CD8-positive, alpha-beta memory T cell (primary cell): ENCODE results near the gene UNC13C. TPM values are rescaled to one million over a fixed set of nuclear protein-coding genes. Genes with fewer than 3 reads are reported as not detected.

Source experiments
- CTCF ChIA-PET: fragments of 350-600 bp; sonication (Branson Sonifier 250); formaldehyde crosslinking; loops from one replicate; lab custom pipeline; 2021; ENCODE audit warnings: antibody characterized with exemption; lab: Charles Lee
- POLR2A ChIA-PET: fragments of 350-600 bp; sonication (Branson Sonifier 250); formaldehyde crosslinking; loops from one replicate; lab custom pipeline; 2021; ENCODE audit warnings: antibody characterized with exemption; lab: Charles Lee
- DNase-seq, 5 donors: peaks; one replicate each; pipeline versions ENCODE4 v3.0.0 to v3.0.0-alpha.2; 2020 to 2022; ENCODE audit warnings: mixed read lengths in 1 of 5
- H3K27ac ChIP-seq: one replicate; pipeline ENCODE4 v1.7.0; 2013; ENCODE audit warnings: low read depth, mild to moderate bottlenecking, low read length, moderate library complexity
- H3K27me3 ChIP-seq: 2 replicates; pipeline ENCODE4 v1.7.0; 2013; ENCODE audit warnings: low read length, mild to moderate bottlenecking; ENCODE audit not compliant: insufficient read depth, poor library complexity, severe bottlenecking
- H3K36me3 ChIP-seq: 2 replicates; pipeline ENCODE4 v1.7.0; 2013; ENCODE audit warnings: mild to moderate bottlenecking, low read length, moderate library complexity; ENCODE audit not compliant: insufficient read depth
- H3K4me1 ChIP-seq: 2 replicates; pipeline ENCODE4 v1.7.0; 2013; ENCODE audit warnings: mild to moderate bottlenecking, low read length, moderate library complexity; ENCODE audit not compliant: insufficient read depth
- H3K4me3 ChIP-seq: 2 replicates; pipeline ENCODE4 v1.7.0; 2013; ENCODE audit warnings: mild to moderate bottlenecking, low read length
- H3K9me3 ChIP-seq: 2 replicates; pipeline ENCODE4 v1.7.0; 2013; ENCODE audit warnings: mild to moderate bottlenecking, low read length
- H3K27ac Mint-ChIP-seq, 8 donors: one replicate each; pipeline ENCODE4 v1.8.0; 2020 to 2021; ENCODE audit warnings: mixed read lengths in 8 of 8, mild to moderate bottlenecking in 6 of 8, inconsistent platforms in 3 of 8, moderate library complexity in 3 of 8
- H3K27me3 Mint-ChIP-seq, 2 donors: one replicate each; pipeline ENCODE4 v1.8.0; 2020 to 2021; ENCODE audit warnings: mixed read lengths in 2 of 2, mild to moderate bottlenecking in 1 of 2, moderate library complexity in 1 of 2
- H3K36me3 Mint-ChIP-seq, 3 donors: one replicate each; pipeline ENCODE4 v1.8.0; 2020 to 2021; ENCODE audit warnings: mixed read lengths in 3 of 3, inconsistent platforms in 1 of 3, mild to moderate bottlenecking in 1 of 3
- H3K4me1 Mint-ChIP-seq, 3 donors: one replicate each; pipeline ENCODE4 v1.8.0; 2020 to 2021; ENCODE audit warnings: mixed read lengths in 3 of 3, inconsistent platforms in 1 of 3, mild to moderate bottlenecking in 1 of 3
- H3K4me3 Mint-ChIP-seq, 7 donors: one replicate each; pipeline ENCODE4 v1.8.0; 2020 to 2021; ENCODE audit warnings: mixed read lengths in 7 of 7, mild to moderate bottlenecking in 6 of 7, moderate library complexity in 4 of 7, inconsistent platforms in 2 of 7
- H3K9me3 Mint-ChIP-seq, 5 donors: one replicate each; pipeline ENCODE4 v1.8.0; 2020 to 2022; ENCODE audit warnings: mixed read lengths in 5 of 5, mild to moderate bottlenecking in 3 of 5, moderate library complexity in 2 of 5, inconsistent platforms in 1 of 5
- polyA plus RNA-seq: library from polyadenylated mRNA; unstranded; fragments of 300-500 nt; fragmentation: Illumina TruSeq; gene quantifications from one replicate; pipeline ENCODE4 v1.2.3, GENCODE V29; 2021
- total RNA-seq, 2 experiments: library from RNA; stranded (reverse); gene quantifications; one replicate each; pipeline ENCODE4 v1.2.3, GENCODE V29; 2021

The UNC13C gene
- total and polyA plus RNA-seq, 3 experiments from 2014 or later = not detected

GRCh38 chr15:54282228-54282836 lies 304.1 kb downstream of the UNC13C start:
- H3K4me3 ChIP-seq = no peak overlapping the region

GRCh38 chr15:54288049-54288448 lies 309.8 kb downstream of the UNC13C start:
- no peaks in the 10 kb centered on the region for H3K27me3 ChIP-seq
- no peak overlapping the region for H3K4me3 ChIP-seq
- H3K27me3 Mint-ChIP-seq = no peaks in the 10 kb centered on the region
- H3K9me3 Mint-ChIP-seq = no peaks in the 10 kb centered on the region
- no peak for DNase-seq
- peak overlapping the region in 1 of 8 donors; percentile 42 for H3K27ac Mint-ChIP-seq
- H3K4me3 Mint-ChIP-seq = no peak overlapping the region
- no peaks in the 10 kb centered on the region for H3K36me3 Mint-ChIP-seq
- H3K27ac ChIP-seq = no peak overlapping the region
- no peaks in the 10 kb centered on the region for H3K4me1 Mint-ChIP-seq
- H3K9me3 ChIP-seq = no peaks in the 10 kb centered on the region
- ChIA-PET CTCF (no interaction called here), POLR2A (no interaction called here)
- H3K36me3 ChIP-seq = no peaks in the 10 kb centered on the region
- H3K4me1 ChIP-seq = no peaks in the 10 kb centered on the region

More at GRCh38 chr15:54282228-54282836, 304.1 kb downstream of the UNC13C start:
- H3K36me3 ChIP-seq = no peaks in the 10 kb centered on the region
- H3K27ac Mint-ChIP-seq = no peak overlapping the region
- H3K9me3 ChIP-seq = no peaks in the 10 kb centered on the region
- no peak overlapping the region for H3K4me3 Mint-ChIP-seq
- no peaks in the 10 kb centered on the region for H3K27me3 Mint-ChIP-seq
- H3K9me3 Mint-ChIP-seq = peaks cover 0 to 6% (median 0%) of the 10 kb centered on the region in 5 donors
- H3K36me3 Mint-ChIP-seq = no peaks in the 10 kb centered on the region
- ChIA-PET POLR2A (no interaction called here), CTCF (no interaction called here)
- DNase-seq = no peak
- H3K4me1 ChIP-seq = no peaks in the 10 kb centered on the region
- H3K27ac ChIP-seq = no peak overlapping the region
- H3K27me3 ChIP-seq = no peaks in the 10 kb centered on the region
- no peaks in the 10 kb centered on the region for H3K4me1 Mint-ChIP-seq

GRCh38 chr15:54289590-54290136 lies 311.4 kb downstream of the UNC13C start:
- Mint-ChIP-seq H3K36me3 (no peaks in the 10 kb centered on the region), H3K4me3 (no peak overlapping the region), H3K27ac (no peak overlapping the region), H3K27me3 (no peaks in the 10 kb centered on the region), H3K4me1 (no peaks in the 10 kb centered on the region), H3K9me3 (peaks cover 0 to under 1% (median 0%) of the 10 kb centered on the region in 5 donors)
- ChIA-PET POLR2A (no interaction called here), CTCF (no interaction called here)
- Histone ChIP-seq H3K27me3 (no peaks in the 10 kb centered on the region), H3K27ac (no peak overlapping the region), H3K36me3 (no peaks in the 10 kb centered on the region), H3K4me3 (no peak overlapping the region), H3K9me3 (no peaks in the 10 kb centered on the region), H3K4me1 (no peaks in the 10 kb centered on the region)
- DNase-seq = no peak

GRCh38 chr15:54298396-54298795 lies 320.2 kb downstream of the UNC13C start:
- Mint-ChIP-seq H3K9me3 (peaks cover 0 to 11% (median 3%) of the 10 kb centered on the region in 5 donors), H3K36me3 (no peaks in the 10 kb centered on the region), H3K4me1 (no peaks in the 10 kb centered on the region), H3K27me3 (no peaks in the 10 kb centered on the region), H3K4me3 (no peak overlapping the region), H3K27ac (no peak overlapping the region)
- CTCF ChIA-PET = no interaction called here
- no peaks in the 10 kb centered on the region for H3K4me1 ChIP-seq
- POLR2A ChIA-PET = no interaction called here
- no peak overlapping the region for H3K4me3 ChIP-seq
- DNase-seq = no peak
- H3K27ac ChIP-seq = no peak overlapping the region
- H3K9me3 ChIP-seq = no peaks in the 10 kb centered on the region
- H3K27me3 ChIP-seq = no peaks in the 10 kb centered on the region
- H3K36me3 ChIP-seq = no peaks in the 10 kb centered on the region

- Mint-ChIP-seq H3K36me3 (no peaks in the 10 kb centered on the region), H3K4me1 (no peaks in the 10 kb centered on the region), H3K4me3 (no peak overlapping the region), H3K27ac (no peak overlapping the region), H3K9me3 (peaks cover 0 to 6% (median 3%) of the 10 kb centered on the region in 5 donors), H3K27me3 (peaks cover 0 to 2% of the 10 kb centered on the region in 2 donors)
- no peaks in the 10 kb centered on the region for H3K36me3 ChIP-seq
- H3K4me1 ChIP-seq = no peaks in the 10 kb centered on the region
- no peaks in the 10 kb centered on the region for H3K27me3 ChIP-seq
- DNase-seq = no peak
- POLR2A ChIA-PET = no interaction called here
- H3K27ac ChIP-seq = no peak overlapping the region
- no peaks in the 10 kb centered on the region for H3K9me3 ChIP-seq
- CTCF ChIA-PET = no interaction called here
- no peak overlapping the region for H3K4me3 ChIP-seq
These were observed 326.1 kb downstream of the UNC13C start for GRCh38 chr15:54304321-54304720.

GRCh38 chr15:54305138-54305537 lies 326.9 kb downstream of the UNC13C start:
- Mint-ChIP-seq H3K9me3 (peaks cover 0 to 9% (median 3%) of the 10 kb centered on the region in 5 donors), H3K4me3 (no peak overlapping the region), H3K27me3 (peaks cover 0 to 2% of the 10 kb centered on the region in 2 donors), H3K4me1 (no peaks in the 10 kb centered on the region), H3K27ac (no peak overlapping the region), H3K36me3 (no peaks in the 10 kb centered on the region)
- Histone ChIP-seq H3K36me3 (no peaks in the 10 kb centered on the region), H3K27ac (no peak overlapping the region), H3K4me1 (no peaks in the 10 kb centered on the region), H3K4me3 (no peak overlapping the region), H3K9me3 (no peaks in the 10 kb centered on the region), H3K27me3 (no peaks in the 10 kb centered on the region)
- ChIA-PET CTCF (no interaction called here), POLR2A (no interaction called here)
- no peak for DNase-seq

GRCh38 chr15:54307252-54307902 lies 329.1 kb downstream of the UNC13C start:
- Histone ChIP-seq H3K4me3 (no peak overlapping the region), H3K27ac (no peak overlapping the region), H3K9me3 (no peaks in the 10 kb centered on the region), H3K27me3 (no peaks in the 10 kb centered on the region), H3K36me3 (no peaks in the 10 kb centered on the region), H3K4me1 (no peaks in the 10 kb centered on the region)
- H3K9me3 Mint-ChIP-seq = peaks cover 0 to 9% (median 0%) of the 10 kb centered on the region in 5 donors
- DNase-seq = no peak
- H3K36me3 Mint-ChIP-seq = no peaks in the 10 kb centered on the region
- H3K4me1 Mint-ChIP-seq = no peaks in the 10 kb centered on the region
- no peak overlapping the region for H3K4me3 Mint-ChIP-seq
- ChIA-PET POLR2A (no interaction called here), CTCF (no interaction called here)
- no peak overlapping the region for H3K27ac Mint-ChIP-seq
- H3K27me3 Mint-ChIP-seq = peaks cover 0 to 2% of the 10 kb centered on the region in 2 donors

GRCh38 chr15:54307926-54308325 lies 329.7 kb downstream of the UNC13C start:
- H3K9me3 Mint-ChIP-seq = peaks cover 0 to 9% (median 0%) of the 10 kb centered on the region in 5 donors
- CTCF ChIA-PET = no interaction called here
- no peak overlapping the region for H3K4me3 ChIP-seq

More at GRCh38 chr15:54307926-54308325, 329.7 kb downstream of the UNC13C start:
- Histone ChIP-seq H3K27me3 (no peaks in the 10 kb centered on the region), H3K27ac (no peak overlapping the region), H3K36me3 (no peaks in the 10 kb centered on the region), H3K9me3 (no peaks in the 10 kb centered on the region), H3K4me1 (no peaks in the 10 kb centered on the region)
- POLR2A ChIA-PET = no interaction called here
- Mint-ChIP-seq H3K27ac (no peak overlapping the region), H3K4me3 (no peak overlapping the region), H3K27me3 (peaks cover 0 to 2% of the 10 kb centered on the region in 2 donors), H3K36me3 (no peaks in the 10 kb centered on the region), H3K4me1 (no peaks in the 10 kb centered on the region)
- no peak for DNase-seq
